Gastrocnemius medialis (tissue), 4 donors: Measurements from ENCODE around the gene NOD2.

Experiments used
- CTCF ChIP-seq, 5 experiments: fragments of 450-650 bp in 3 of 5; fragments of 200-600 bp in 2 of 5; sonication (generic) in 2 of 5; IDR thresholded peaks in 4 of 5; conservative IDR thresholded peaks in 1 of 5; 1 replicate in 4 of 5; 2 replicates in 1 of 5; pipeline ENCODE4 v1.5.1; 2016 to 2019; ENCODE audit warnings: antibody characterized with exemption in 5 of 5, mild to moderate bottlenecking in 3 of 5, moderate library complexity in 3 of 5
- POLR2A ChIP-seq, 2 donors: fragments of 450-650 bp; IDR thresholded peaks; one replicate each; pipeline ENCODE4 v1.6.1; 2017; ENCODE audit warnings: antibody characterized with exemption in 2 of 2, mild to moderate bottlenecking in 2 of 2, moderate library complexity in 2 of 2

DNA sequence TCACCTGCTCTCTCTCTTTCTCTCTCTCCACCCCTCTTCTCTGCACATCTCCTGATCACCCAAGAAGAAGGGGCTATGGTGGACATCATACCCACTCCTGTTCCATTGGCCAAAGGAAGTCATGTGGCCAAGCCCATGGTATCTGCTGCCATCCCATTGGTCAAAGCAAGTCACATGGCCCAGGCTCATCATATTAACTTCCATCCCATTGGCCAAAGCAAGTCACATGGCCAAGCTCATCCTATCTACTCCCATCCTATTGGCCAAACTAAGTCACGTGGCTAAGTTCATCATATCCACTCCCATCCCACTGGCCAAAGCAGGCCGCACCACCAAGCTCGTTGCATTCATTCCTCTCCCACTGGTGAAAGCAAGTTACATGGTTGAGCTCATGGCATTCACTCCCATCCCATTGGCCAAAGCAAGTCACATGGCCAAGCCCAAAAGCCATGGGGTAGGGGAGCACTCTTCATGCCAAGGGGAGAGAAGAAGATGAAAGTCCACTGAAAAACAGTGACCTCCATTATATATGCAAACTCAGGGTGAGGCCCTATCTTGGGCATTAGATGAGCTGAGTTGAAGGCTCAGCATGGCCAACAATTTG, 41.5 kb upstream of the NOD2 start:
- TF ChIP-seq CTCF (IDR thresholded peaks at IDR 0.05 in 4 of 5, conservative IDR thresholded peaks at IDR 0.05 in 1 of 5) (no peak), POLR2A (IDR thresholded peaks at IDR 0.05) (no peak)
